H1 (cell line): ENCODE results near the gene CWC27. TPM values are rescaled to one million over a fixed set of nuclear protein-coding genes. Genes with fewer than 3 reads are reported as not detected.

ENCODE experiments used
- CTCF ChIA-PET: fragments of 300-600 bp; sonication (Branson Sonifier 250); formaldehyde crosslinking; loops from one replicate; lab custom pipeline; 2021; ENCODE audit not compliant: partially characterized antibody; lab: Charles Lee
- POLR2A ChIA-PET: fragments of 300-600 bp; sonication (Branson Sonifier 250); formaldehyde crosslinking; loops from one replicate; lab custom pipeline; 2021; ENCODE audit warnings: inconsistent platforms; ENCODE audit not compliant: partially characterized antibody; lab: Charles Lee
- DNase-seq, 2 experiments: peaks; one replicate each; pipeline versions ENCODE4 v3.0.0 to v3.0.0-alpha.2; 2010 to 2022; ENCODE audit warnings: low spot score in 2 of 2, low read depth in 1 of 2, mixed read lengths in 1 of 2
- FAIRE-seq: peaks from 2 replicates; lab custom pipeline; 2011; peaks lifted over from hg19 to GRCh38; lab: Jason Lieb, UNC
- H2AFZ ChIP-seq: 2 replicates; pipeline ENCODE4 v1.8.1; 2012; ENCODE audit warnings: low read length, inconsistent platforms
- H2AK5ac ChIP-seq: 2 replicates; pipeline ENCODE4 v1.6.1; 2013; ENCODE audit warnings: low read depth, low read length
- H2BK120ac ChIP-seq: replicated peaks from 2 replicates; pipeline ENCODE3; 2013; ENCODE audit warnings: low read depth, low read length, inconsistent platforms
- H2BK12ac ChIP-seq: 2 replicates; pipeline ENCODE4 v1.6.1; 2013; ENCODE audit warnings: low read depth, low read length
- H2BK15ac ChIP-seq: 2 replicates; pipeline ENCODE4 v1.6.1; 2013; ENCODE audit warnings: low read length
- H2BK20ac ChIP-seq: 2 replicates; pipeline ENCODE4 v1.6.1; 2013; ENCODE audit warnings: low read length
- H2BK5ac ChIP-seq: 2 replicates; pipeline ENCODE4 v1.6.1; 2013; ENCODE audit warnings: low read depth, low read length
- H3K14ac ChIP-seq: 2 replicates; pipeline ENCODE4 v1.6.1; 2013; ENCODE audit warnings: inconsistent platforms; ENCODE audit not compliant: insufficient read length
- H3K18ac ChIP-seq: 2 replicates; pipeline ENCODE4 v1.6.1; 2013; ENCODE audit warnings: low read length; ENCODE audit errors: extremely low read depth
- H3K23ac ChIP-seq: 2 replicates; pipeline ENCODE4 v1.6.1; 2013; ENCODE audit warnings: inconsistent platforms; ENCODE audit not compliant: insufficient read length
- H3K23me2 ChIP-seq: 2 replicates; pipeline ENCODE4 v1.6.1; 2013; ENCODE audit warnings: low read depth, low read length
- H3K27ac ChIP-seq: 2 replicates; pipeline ENCODE4 v1.6.1; 2011; ENCODE audit warnings: low read depth, low read length, inconsistent platforms
- H3K27me3 ChIP-seq, 4 experiments: replicated peaks in 1 of 4; 1 replicate in 1 of 4; 2 replicates in 3 of 4; pipeline versions ENCODE4 v1.6.1 to v1.8.1; 2011 to 2013; ENCODE audit warnings: low read length in 3 of 4, mild to moderate bottlenecking in 3 of 4, inconsistent platforms in 2 of 4, mixed read lengths in 2 of 4, moderate library complexity in 1 of 4; ENCODE audit not compliant: control insufficient read depth in 3 of 4, insufficient read depth in 3 of 4; ENCODE audit errors: extremely low read depth in 1 of 4
- H3K36me3 ChIP-seq, 4 experiments: 2 replicates each; pipeline versions ENCODE4 v1.6.1 to v1.8.1; 2011 to 2013; ENCODE audit warnings: mild to moderate bottlenecking in 4 of 4, low read length in 3 of 4, moderate library complexity in 2 of 4, control low read depth in 1 of 4, inconsistent platforms in 1 of 4; ENCODE audit not compliant: insufficient read depth in 4 of 4, control insufficient read depth in 2 of 4
- H3K4ac ChIP-seq: replicated peaks from 2 replicates; pipeline ENCODE3; 2013; ENCODE audit warnings: low read length, low read depth, mixed read lengths, inconsistent platforms; ENCODE audit not compliant: insufficient read length
- H3K4me1 ChIP-seq, 4 experiments: replicated peaks in 1 of 4; 1 replicate in 1 of 4; 2 replicates in 3 of 4; pipeline versions ENCODE4 v1.6.1 to v1.8.1; 2011 to 2013; ENCODE audit warnings: low read length in 3 of 4, inconsistent platforms in 2 of 4, mixed read lengths in 1 of 4; ENCODE audit not compliant: insufficient read depth in 4 of 4, control insufficient read depth in 3 of 4
- H3K4me2 ChIP-seq, 2 experiments: 2 replicates each; pipeline versions ENCODE4 v1.6.1 to v1.8.1; 2011 to 2013; ENCODE audit warnings: low read depth in 2 of 2, low read length in 2 of 2, control low read depth in 1 of 2, inconsistent platforms in 1 of 2, mild to moderate bottlenecking in 1 of 2; ENCODE audit not compliant: insufficient read depth in 1 of 2
- H3K4me3 ChIP-seq, 4 experiments: fragments of 200-600, 300-600 bp in 1 of 4; sonication (generic), shearing (Covaris generic), sonication (Bioruptor Twin) in 1 of 4; 2 replicates each; pipeline versions ENCODE4 v1.5.1 to v1.8.1; 2011 to 2016; ENCODE audit warnings: low read length in 4 of 4, low read depth in 3 of 4, control low read depth in 2 of 4, inconsistent platforms in 2 of 4, mild to moderate bottlenecking in 2 of 4, mixed read lengths in 1 of 4, moderate library complexity in 1 of 4; ENCODE audit not compliant: insufficient read depth in 2 of 4; ENCODE audit errors: extremely low read depth in 1 of 4
- H3K56ac ChIP-seq: replicated peaks from 2 replicates; pipeline ENCODE3; 2013; ENCODE audit warnings: low read depth, mild to moderate bottlenecking, mixed read lengths, low read length, inconsistent platforms; ENCODE audit not compliant: insufficient read length
- H3K79me1 ChIP-seq: 2 replicates; pipeline ENCODE4 v1.6.1; 2013; ENCODE audit warnings: low read depth, low read length, control low read depth
- H3K79me2 ChIP-seq, 2 experiments: 2 replicates each; pipeline versions ENCODE4 v1.6.1 to v1.8.1; 2012 to 2013; ENCODE audit warnings: low read length in 2 of 2, mild to moderate bottlenecking in 2 of 2, inconsistent platforms in 1 of 2; ENCODE audit not compliant: insufficient read depth in 2 of 2, control insufficient read depth in 1 of 2
- H3K9ac ChIP-seq, 4 experiments: replicated peaks in 1 of 4; 1 replicate in 1 of 4; 2 replicates in 3 of 4; pipeline versions ENCODE4 v1.6.1 to v1.8.1; 2011 to 2013; ENCODE audit warnings: low read depth in 3 of 4, low read length in 3 of 4, control low read depth in 2 of 4, mild to moderate bottlenecking in 2 of 4, moderate library complexity in 2 of 4, inconsistent platforms in 1 of 4; ENCODE audit errors: extremely low read depth in 1 of 4
- H3K9me3 ChIP-seq, 2 experiments: 2 replicates each; pipeline versions ENCODE4 v1.6.1 to v1.8.1; 2012 to 2013; ENCODE audit warnings: mild to moderate bottlenecking in 2 of 2, moderate library complexity in 2 of 2, control low read depth in 1 of 2, inconsistent platforms in 1 of 2, low read depth in 1 of 2, low read length in 1 of 2, mixed read lengths in 1 of 2; ENCODE audit not compliant: insufficient read depth in 2 of 2
- H4K20me1 ChIP-seq, 2 experiments: replicated peaks in 1 of 2; 2 replicates each; pipeline versions ENCODE3 to v1.8.1; 2011 to 2013; ENCODE audit warnings: inconsistent platforms in 2 of 2, low read length in 2 of 2, mild to moderate bottlenecking in 1 of 2; ENCODE audit not compliant: insufficient read depth in 2 of 2, control insufficient read depth in 1 of 2
- H4K5ac ChIP-seq: 2 replicates; pipeline ENCODE4 v1.6.1; 2013; ENCODE audit warnings: low read length, low read depth, mixed read lengths, inconsistent platforms; ENCODE audit not compliant: insufficient read length
- H4K8ac ChIP-seq: 2 replicates; pipeline ENCODE4 v1.8.0; 2013; ENCODE audit warnings: mild to moderate bottlenecking, moderate library complexity, low read length, inconsistent platforms; ENCODE audit not compliant: insufficient read depth; ENCODE audit errors: extremely low read depth
- H4K91ac ChIP-seq: replicated peaks from 2 replicates; pipeline ENCODE3; 2013; ENCODE audit warnings: low read length, mixed read lengths, inconsistent platforms; ENCODE audit not compliant: insufficient read length
- KDM5A ChIP-seq: fragments of 200-600 bp; IDR thresholded peaks from 2 replicates; pipeline ENCODE4 v1.7.1; 2012; ENCODE audit warnings: mild to moderate bottlenecking, low read length, inconsistent platforms, mixed read lengths
- WGBS, 2 experiments: shearing (Covaris generic) in 1 of 2; methylation state at CpG; one replicate each; pipeline versions ENCODE4 v1.1.6 to v1.1.7; 2013 to 2015; ENCODE audit warnings: low lambda C conversion rate in 2 of 2, mixed read lengths in 2 of 2, inconsistent platforms in 1 of 2, low coverage in 1 of 2, missing lambda C conversion rate in 1 of 2; ENCODE audit not compliant: insufficient replicate concordance in 2 of 2, insufficient coverage in 1 of 2, insufficient read length in 1 of 2; ENCODE audit errors: extremely low coverage in 1 of 2, missing lambda C conversion rate in 1 of 2; 5-methylcytosine and 5-hydroxymethylcytosine counted together
- polyA plus RNA-seq, 7 experiments: library from polyadenylated mRNA; depleted of rRNA in 3 of 7; stranded (reverse) in 5 of 7; unstranded in 2 of 7; fragments of >200 nt in 5 of 7; fragments of 200-250 nt in 2 of 7; gene quantifications; 1 replicate in 5 of 7; 2 replicates in 1 of 7; 4 replicates in 1 of 7; pipeline versions ENCODE4 v1.2.1 to v1.2.3, GENCODE V29; 2011 to 2013; ENCODE audit warnings: missing spikeins in 2 of 7, mixed read lengths in 2 of 7
- total RNA-seq: library from RNA; stranded (reverse); fragmentation: NEBNext Ultra II Directional; extraction: Animal tissue kit (Norgen Biotek cat#: 25700); gene quantifications from 2 replicates; pipeline ENCODE4 v1.2.1, GENCODE V29; 2021

The CWC27 gene
- total and polyA plus RNA-seq, 2 of the 8 experiments (the other 6 are each of a cell fraction or from before 2014, with no cell fraction given): 24.9 to 43.4 TPM

GRCh38 chr5:64979531-64979930, 210.8 kb downstream of the CWC27 start:
- Histone ChIP-seq H3K18ac (no peak overlapping the region), H3K23ac (no peak overlapping the region), H3K9me3 (no peaks in the 10 kb centered on the region), H4K8ac (no peak overlapping the region), H3K4me2 (no peak overlapping the region), H3K79me2 (no peaks in the 10 kb centered on the region), H3K27me3 (no peaks in the 10 kb centered on the region), H3K9ac (no peak overlapping the region), H3K23me2 (no peaks in the 10 kb centered on the region), H3K4ac (no peak overlapping the region), H2BK120ac (no peak overlapping the region), H2BK12ac (no peak overlapping the region), H3K56ac (no peak overlapping the region), H3K27ac (no peak overlapping the region), H2AFZ (no peak overlapping the region), H2AK5ac (no peak overlapping the region), H2BK5ac (no peak overlapping the region), H4K20me1 (peaks cover 0 to 2% of the 10 kb centered on the region in 2 experiments), H2BK15ac (no peak overlapping the region), H3K36me3 (no peaks in the 10 kb centered on the region; a peak in 2 of 8 replicates), H4K91ac (no peak overlapping the region), H3K14ac (no peak overlapping the region), H3K79me1 (no peaks in the 10 kb centered on the region), H4K5ac (no peak overlapping the region)
- no peak for FAIRE-seq
- DNase-seq: no peak
- CTCF ChIA-PET: no interaction called here
- POLR2A ChIA-PET: no interaction called here
- 88% methylated on average over 3 of the region's 3 CpGs; no CpG with 5 or more reads in 1 of the 2 experiments for WGBS, 2 experiments
- no peak for TF ChIP-seq KDM5A
- TF ChIP-seq, all 59 proteins: peak for 0
- H3K4me3 ChIP-seq: no peak overlapping the region
- no peak overlapping the region for H2BK20ac ChIP-seq
- no peaks in the 10 kb centered on the region for H3K4me1 ChIP-seq
